A375 (cell line): ENCODE results near the gene SLC19A1. TPM values are rescaled to one million over a fixed set of nuclear protein-coding genes. Genes with fewer than 3 reads are reported as not detected.

ENCODE experiments used
- small RNA-seq: library from RNA; depleted of rRNA; stranded (forward); fragments of <200 nt; gene quantifications from one replicate; pipeline ENCODE3, GENCODE V24; 2014
- total RNA-seq: library from RNA; depleted of rRNA; stranded (reverse); fragments of >200 nt; shearing (Covaris generic); gene quantifications from 2 replicates; pipeline ENCODE4 v1.2.3, GENCODE V29; 2014; rRNA removed

The SLC19A1 gene
- total RNA-seq = 18.7 and 19.8 TPM in 2 replicates

DNA sequence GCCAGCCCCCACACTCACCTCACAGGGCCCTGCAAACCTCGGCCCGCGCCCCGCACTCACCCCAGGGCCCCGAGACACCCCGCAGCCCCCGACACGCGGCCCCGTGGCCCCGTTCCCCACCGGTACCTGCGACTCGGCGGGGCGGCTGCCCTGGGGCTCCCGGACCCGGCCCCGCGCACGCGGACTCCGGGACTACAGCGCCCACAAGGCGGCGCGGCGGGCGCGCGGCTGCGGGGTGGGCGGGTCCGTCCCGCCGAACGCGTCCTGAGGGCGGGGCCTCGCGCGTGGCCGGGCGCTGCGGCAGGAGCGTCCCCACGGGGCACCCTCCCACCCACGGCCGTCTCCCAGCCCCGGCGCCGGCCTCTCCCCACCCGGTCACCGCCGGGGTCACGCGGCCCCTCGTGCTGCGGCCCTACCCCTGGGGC is at the start of gene SLC19A1:
Gene SLC19A1 (minus strand): TSS at position 199 of the 425 bp plus-strand sequence. CDS start 4,481 bp downstream, outside the sequence.

Small RNA genes within 50 kb of the gene (small RNA-seq; reads per million reads assigned to genes)
- gene MIR6815 = not detected

Other genes starting within 250 kb of the SLC19A1 start
- gene COL18A1, start 137.3 kb downstream of the SLC19A1 start, total RNA-seq = 39.8 and 43.4 TPM in 2 replicates
- gene PCBP3, start 101.3 kb upstream of the SLC19A1 start, total RNA-seq = 1.1 TPM in 1 of 2 replicates, not detected in the other